GM18502 (cell line): ENCODE measurements around the gene ZNF655.
A peak's percentile ranks its signal among the peaks of the same experiment; 100 is the strongest.

ENCODE experiments used
- ATAC-seq: cut with Tn5 transposase; IDR thresholded peaks from one replicate; pipeline ENCODE4 v1.9.1; 2021; ENCODE audit warnings: mild to moderate bottlenecking; ENCODE audit not compliant: unreplicated experiment, poor library complexity

The ZNF655 gene

GRCh38 chr7:99601656-99602310 lies 43.3 kb downstream of the ZNF655 start:
- ATAC-seq: no peak

- no peak for ATAC-seq
Observed at GRCh38 chr7:99605527-99605926, 47.1 kb downstream of the ZNF655 start.

DNA sequence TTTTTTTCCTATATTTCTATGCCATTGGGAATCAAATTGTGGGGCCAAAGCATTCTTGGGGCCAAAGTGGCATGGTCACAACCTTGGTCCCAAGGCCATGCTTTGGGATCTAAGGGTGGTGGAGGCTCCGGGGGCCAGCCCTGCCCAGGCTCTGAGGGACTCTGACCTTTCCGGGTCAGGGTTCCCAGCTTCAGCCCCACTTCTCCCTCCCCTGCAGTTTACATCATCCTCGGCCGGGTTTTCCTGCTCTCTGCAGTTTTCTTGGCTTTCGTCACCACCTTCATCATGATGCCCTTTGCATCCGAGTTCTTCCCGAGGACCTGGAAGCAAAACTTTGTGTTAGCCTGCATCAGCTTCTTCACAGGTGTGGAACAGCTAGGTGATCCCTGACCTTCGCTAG lies 48.1 kb downstream of the ZNF655 start:
- ATAC-seq: no peak

- ATAC-seq: no peak
Observed at GRCh38 chr7:99607548-99607947, 49.1 kb downstream of the ZNF655 start.

- ATAC-seq: no peak
Observed at GRCh38 chr7:99614495-99614894, 56.1 kb downstream of the ZNF655 start.

DNA sequence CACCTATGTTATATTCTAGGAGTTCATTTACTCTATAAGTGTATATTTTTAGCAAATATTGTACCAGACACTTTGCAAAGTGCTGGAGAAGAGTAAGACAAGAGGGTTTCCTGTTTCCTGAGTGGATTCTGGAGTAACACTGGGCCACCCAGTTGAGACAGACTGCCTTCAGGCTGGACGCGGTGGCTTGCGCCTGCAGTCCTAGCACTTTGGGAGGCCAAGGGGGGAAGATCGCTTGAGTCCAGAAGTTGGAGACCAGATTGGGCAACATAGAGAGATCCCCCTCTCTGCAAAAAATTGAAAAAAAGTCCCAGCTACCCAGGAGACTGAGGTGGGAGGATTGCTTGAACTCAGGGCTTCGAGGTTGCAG lies 57.5 kb downstream of the ZNF655 start:
- ATAC-seq: no peak

GRCh38 chr7:99616359-99617191 lies 58.1 kb downstream of the ZNF655 start, which contains the start of gene ZSCAN25:
Gene ZSCAN25, plus strand, starts transcription at chr7:99616946. Its CDS starts 2,661 bp downstream, at chr7:99619607.
- peak; percentile 95 for ATAC-seq

DNA sequence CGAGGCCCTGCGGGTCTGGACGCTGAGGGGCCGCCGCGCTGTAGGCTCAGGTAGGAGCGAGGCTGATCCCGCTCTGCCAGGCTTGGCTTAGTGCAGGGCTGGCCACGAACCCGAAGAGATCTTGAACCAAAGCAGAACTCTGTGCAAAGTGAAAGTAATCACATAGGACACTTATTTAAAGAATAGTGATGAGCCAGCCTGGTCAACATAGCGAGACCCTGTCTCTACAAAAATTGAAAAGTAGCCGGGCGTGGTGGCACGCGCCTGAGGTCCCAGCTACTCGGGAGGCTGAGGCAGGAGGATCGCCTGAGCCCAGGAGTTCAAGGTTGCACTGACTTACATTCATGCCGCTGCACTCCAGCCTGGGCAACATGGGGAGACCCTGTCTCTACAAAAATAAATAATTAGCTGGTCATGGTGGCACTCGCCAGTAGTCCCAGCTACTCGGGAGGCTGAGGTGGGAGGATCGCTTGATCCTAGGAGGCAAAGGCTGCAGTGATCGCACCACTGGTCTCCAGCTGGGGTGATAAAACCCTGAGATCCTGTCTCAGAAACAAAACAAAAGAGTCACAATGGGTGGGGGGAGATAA lies 58.8 kb downstream of the ZNF655 start:
- no peak for ATAC-seq

DNA sequence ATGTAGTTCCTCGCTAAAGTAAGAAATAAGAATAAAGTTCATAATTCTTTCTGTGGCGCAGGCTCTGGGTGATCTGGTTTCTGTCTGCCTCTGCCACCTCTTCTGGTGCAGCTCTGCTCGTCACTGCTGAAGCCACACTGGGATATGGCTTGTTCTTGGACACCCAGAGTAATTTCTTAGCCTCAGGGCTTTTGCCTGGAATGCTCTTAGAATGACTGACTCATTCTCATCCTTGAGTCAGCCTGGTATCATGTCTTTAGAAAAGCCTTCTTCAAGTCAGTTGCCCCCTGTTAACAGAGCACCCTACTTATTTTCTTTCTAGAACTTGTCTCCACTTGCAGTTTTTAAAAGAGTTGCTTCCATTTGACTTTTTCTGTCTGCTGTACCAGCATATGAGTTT lies 60.3 kb downstream of the ZNF655 start:
- ATAC-seq: no peak

DNA sequence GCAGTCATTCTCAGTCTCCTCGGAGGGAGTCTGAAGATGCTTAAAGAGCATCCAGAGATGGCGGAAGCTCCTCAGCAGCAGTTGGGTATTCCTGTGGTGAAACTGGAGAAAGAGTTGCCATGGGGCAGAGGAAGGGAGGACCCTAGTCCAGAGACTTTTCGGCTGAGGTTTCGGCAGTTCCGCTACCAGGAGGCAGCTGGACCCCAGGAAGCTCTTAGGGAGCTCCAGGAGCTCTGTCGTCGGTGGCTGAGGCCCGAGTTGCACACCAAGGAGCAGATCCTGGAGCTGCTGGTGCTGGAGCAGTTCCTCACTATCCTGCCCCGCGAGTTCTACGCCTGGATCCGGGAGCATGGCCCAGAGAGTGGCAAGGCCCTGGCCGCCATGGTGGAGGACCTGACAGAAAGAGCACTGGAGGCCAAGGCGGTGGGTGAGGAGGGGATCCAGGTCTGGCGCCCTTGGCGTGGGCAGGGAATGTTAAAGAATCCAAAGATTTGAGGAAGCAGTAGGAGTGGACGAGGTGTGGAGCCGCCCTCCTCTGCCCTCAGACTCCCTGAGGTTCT lies 61.2 kb downstream of the ZNF655 start:
- no peak for ATAC-seq

GRCh38 chr7:99621271-99621670 lies 62.8 kb downstream of the ZNF655 start:
- ATAC-seq: no peak

- no peak for ATAC-seq
Observed at GRCh38 chr7:99622596-99622995, 64.2 kb downstream of the ZNF655 start.

DNA sequence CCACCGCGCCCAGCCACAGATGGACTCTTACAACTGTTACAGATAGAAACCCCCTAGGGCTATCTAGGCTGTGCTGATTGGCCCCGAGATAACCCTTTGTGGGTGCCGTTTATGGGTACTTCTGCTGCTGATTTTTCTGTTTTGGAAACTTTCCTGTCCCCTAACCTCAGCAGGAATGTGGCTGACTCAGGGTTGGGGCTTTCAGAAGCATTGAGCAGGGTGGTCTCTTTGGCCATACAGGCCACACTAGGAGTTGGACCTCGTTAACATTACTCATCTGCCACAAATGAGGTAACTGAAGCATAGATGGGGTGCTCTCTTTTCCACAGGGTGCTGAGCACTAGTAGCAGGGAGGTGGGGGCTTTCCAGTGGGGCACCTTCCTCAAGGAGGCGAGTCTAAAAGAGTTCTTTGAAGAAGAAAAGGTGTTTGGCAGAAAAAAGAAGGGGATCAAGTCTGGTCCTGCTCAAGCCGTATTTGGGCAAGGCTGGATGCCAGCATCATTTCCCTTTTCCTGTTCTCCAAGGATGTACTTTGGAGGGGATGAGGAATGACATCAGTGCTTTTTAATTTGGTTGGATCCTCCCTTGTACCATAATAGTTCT lies 64.8 kb downstream of the ZNF655 start:
- ATAC-seq: no peak

DNA sequence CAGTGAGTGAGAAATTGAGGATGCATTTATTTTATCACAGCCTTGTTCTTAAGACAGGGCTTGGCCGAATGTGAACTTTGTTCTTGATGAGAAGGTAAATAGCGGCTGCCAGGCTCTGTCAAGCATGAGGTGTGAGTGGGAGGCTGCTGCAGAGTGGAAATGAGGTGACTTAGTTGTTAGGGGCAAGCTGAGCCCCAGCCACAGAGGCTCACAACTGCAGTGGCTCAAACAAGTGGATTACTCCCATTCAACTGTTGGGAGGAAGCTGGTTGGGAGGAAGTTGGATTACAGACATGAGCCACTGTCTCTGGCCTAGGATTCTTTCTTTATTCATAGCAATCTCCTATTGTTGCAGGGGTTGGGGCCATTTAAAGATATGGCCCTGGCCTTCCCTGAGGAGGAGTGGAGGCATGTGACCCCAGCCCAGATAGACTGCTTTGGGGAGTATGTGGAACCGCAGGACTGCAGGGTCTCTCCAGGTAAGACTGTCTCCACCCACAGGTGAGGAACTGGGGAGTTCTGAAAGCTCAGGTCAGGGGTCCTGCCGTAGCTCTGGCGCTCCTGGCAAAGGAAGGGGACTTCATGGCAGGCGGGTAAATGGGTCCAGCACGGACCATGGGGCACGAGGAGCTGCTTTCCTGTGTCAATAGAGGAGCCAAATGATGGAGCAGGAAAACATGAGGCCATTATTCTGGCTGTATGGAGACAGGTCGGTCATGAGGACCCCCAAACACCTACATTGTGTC lies 65.4 kb downstream of the ZNF655 start:
- ATAC-seq: no peak

DNA sequence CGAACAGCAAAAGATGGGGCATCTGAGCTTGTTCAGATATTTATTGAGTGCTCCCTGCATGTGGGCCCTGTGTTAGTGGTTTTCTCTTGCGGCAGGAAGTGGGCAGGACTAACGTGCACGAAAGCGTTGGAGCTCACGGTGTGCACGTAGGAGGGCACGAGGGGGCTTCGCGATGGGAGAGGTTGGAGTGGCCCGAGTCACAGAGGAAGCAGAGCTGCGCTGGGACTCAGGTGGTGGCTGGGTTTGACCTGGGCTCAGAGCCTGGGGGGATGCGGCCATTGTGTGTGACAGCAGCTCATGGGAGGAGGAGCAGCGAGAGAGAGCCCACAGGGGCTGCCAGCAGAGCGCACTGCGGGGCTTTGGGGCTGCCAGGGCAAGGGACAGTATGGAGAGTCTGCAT lies 66.0 kb downstream of the ZNF655 start:
- ATAC-seq: no peak

GRCh38 chr7:99625321-99625720 lies 66.9 kb downstream of the ZNF655 start:
- ATAC-seq: no peak

DNA sequence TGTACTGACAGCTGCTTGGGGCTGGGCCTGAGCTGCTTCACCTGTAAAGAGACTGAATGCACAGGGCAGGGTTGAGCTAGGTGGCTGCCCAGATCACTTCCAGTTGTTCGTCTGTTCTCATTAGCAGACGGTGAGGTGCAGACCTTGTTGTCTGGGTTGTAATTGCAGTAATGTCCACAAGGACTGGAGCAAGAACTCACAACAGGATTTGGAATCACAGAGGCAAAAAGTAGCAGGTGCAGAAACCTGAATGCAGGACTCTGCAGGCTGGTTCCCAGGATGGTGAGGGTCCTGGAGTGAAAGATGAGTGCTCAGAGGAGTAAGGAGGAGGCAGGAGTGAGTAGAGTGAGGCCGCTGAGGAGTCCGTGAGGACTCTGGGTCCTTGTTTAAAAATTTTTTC lies 67.5 kb downstream of the ZNF655 start:
- ATAC-seq: no peak
